B cell (primary cell): ENCODE results near the gene MARCHF3. TPM values are rescaled to one million over a fixed set of nuclear protein-coding genes. Genes with fewer than 3 reads are reported as not detected.
A peak's percentile ranks its signal among the peaks of the same experiment; 100 is the strongest.

Experiments
- ATAC-seq: fragments of 200-7000 bp; cut with Tn5 transposase; one replicate; pipeline ENCODE4 v1.10.0; 2021; ENCODE audit warnings: low read depth, mild to moderate bottlenecking, moderate number of reproducible peaks, moderate library complexity
- CTCF ChIA-PET: fragments of 350-600 bp; sonication (Branson Sonifier 250); formaldehyde crosslinking; loops from one replicate; lab custom pipeline; 2021; ENCODE audit warnings: antibody characterized with exemption, inconsistent platforms; lab: Charles Lee
- POLR2A ChIA-PET: fragments of 350-600 bp; sonication (Branson Sonifier 250); formaldehyde crosslinking; loops from one replicate; lab custom pipeline; 2021; ENCODE audit warnings: antibody characterized with exemption; lab: Charles Lee
- DNase-seq: peaks from one replicate; pipeline ENCODE4 v3.0.0; 2013
- H2AFZ ChIP-seq: 2 replicates; pipeline ENCODE4 v1.6.1; 2012; ENCODE audit warnings: mild to moderate bottlenecking, low read depth, low read length; ENCODE audit not compliant: insufficient read depth, poor library complexity, severe bottlenecking
- H3K27ac ChIP-seq, 2 donors: 1 replicate in 1 of 2; 2 replicates in 1 of 2; pipeline ENCODE4 v1.5.1; 2012 to 2013; ENCODE audit warnings: low read length in 2 of 2, mild to moderate bottlenecking in 2 of 2, moderate library complexity in 1 of 2
- H3K27me3 ChIP-seq, 4 experiments: fragments of 200-600 bp in 1 of 4; sonication (generic) in 1 of 4; replicated peaks in 1 of 4; 1 replicate in 2 of 4; 2 replicates in 2 of 4; pipeline versions ENCODE4 v1.6.1 to v1.7.0; 2013 to 2016; ENCODE audit warnings: low read length in 3 of 4, mild to moderate bottlenecking in 2 of 4, mixed read lengths in 1 of 4, moderate library complexity in 1 of 4; ENCODE audit not compliant: insufficient read depth in 4 of 4, control insufficient read depth in 3 of 4; ENCODE audit errors: control extremely low read depth in 1 of 4
- H3K36me3 ChIP-seq, 2 experiments: replicated peaks in 1 of 2; 1 replicate in 1 of 2; 2 replicates in 1 of 2; pipeline versions ENCODE4 v1.6.1 to v1.7.1; 2013; ENCODE audit warnings: low read length in 1 of 2; ENCODE audit not compliant: insufficient read depth in 2 of 2, control insufficient read depth in 1 of 2; ENCODE audit errors: control extremely low read depth in 1 of 2, extremely low read depth in 1 of 2
- H3K4me1 ChIP-seq, 2 donors: fragments of 200-600 bp in 1 of 2; sonication (generic) in 1 of 2; 1 replicate in 1 of 2; 2 replicates in 1 of 2; pipeline versions ENCODE4 v1.5.1 to v1.6.1; 2013 to 2017; ENCODE audit warnings: low read length in 2 of 2; ENCODE audit not compliant: control insufficient read depth in 2 of 2, insufficient read depth in 2 of 2
- H3K4me2 ChIP-seq: replicated peaks from 2 replicates; pipeline ENCODE3; 2012; ENCODE audit warnings: mild to moderate bottlenecking, low read depth, low read length; ENCODE audit not compliant: poor library complexity, severe bottlenecking
- H3K4me3 ChIP-seq, 5 experiments: fragments of 200-600 bp in 1 of 5; sonication (generic) in 1 of 5; 1 replicate in 3 of 5; 2 replicates in 2 of 5; pipeline versions ENCODE4 v1.5.1 to v1.7.0; 2011 to 2016; ENCODE audit warnings: low read length in 4 of 5, mild to moderate bottlenecking in 4 of 5, low read depth in 2 of 5, control low read depth in 1 of 5, moderate library complexity in 1 of 5; ENCODE audit not compliant: insufficient read depth in 1 of 5; ENCODE audit errors: control extremely low read depth in 1 of 5, extremely low read depth in 1 of 5
- H3K79me2 ChIP-seq: fragments of 200-600 bp; sonication (generic); one replicate; pipeline ENCODE4 v1.6.0; 2016; ENCODE audit warnings: low read length; ENCODE audit not compliant: control insufficient read depth, insufficient read depth
- H3K9ac ChIP-seq: fragments of 200-600 bp; sonication (generic); 2 replicates; pipeline ENCODE4 v1.6.1; 2017; ENCODE audit warnings: mild to moderate bottlenecking, low read length, moderate library complexity
- H3K9me3 ChIP-seq, 3 donors: one replicate each; pipeline versions ENCODE4 v1.6.1 to v1.7.1; 2013; ENCODE audit warnings: low read length in 2 of 3; ENCODE audit not compliant: control insufficient read depth in 2 of 3, insufficient read depth in 1 of 3; ENCODE audit errors: control extremely low read depth in 1 of 3
- H4K20me1 ChIP-seq: 2 replicates; pipeline ENCODE4 v1.6.0; 2012; ENCODE audit warnings: mild to moderate bottlenecking, low read length; ENCODE audit not compliant: insufficient read depth, control insufficient read depth, poor library complexity, severe bottlenecking
- H3K27ac Mint-ChIP-seq: one replicate; pipeline ENCODE4 v1.8.0; 2021; ENCODE audit warnings: mixed read lengths
- H3K27me3 Mint-ChIP-seq: one replicate; pipeline ENCODE4 v1.8.0; 2021; ENCODE audit warnings: mixed read lengths
- H3K4me1 Mint-ChIP-seq: one replicate; pipeline ENCODE4 v1.8.0; 2021; ENCODE audit warnings: mixed read lengths
- H3K4me3 Mint-ChIP-seq: one replicate; pipeline ENCODE4 v1.8.0; 2021; ENCODE audit warnings: mixed read lengths
- H3K9me3 Mint-ChIP-seq: one replicate; pipeline ENCODE4 v1.8.0; 2022; ENCODE audit warnings: mixed read lengths; ENCODE audit not compliant: insufficient read depth
- CTCF ChIP-seq: fragments of 200-600 bp; IDR thresholded peaks from one replicate; pipeline ENCODE4 v1.8.0; 2022; ENCODE audit warnings: antibody characterized with exemption, mild to moderate bottlenecking
- EZH2 ChIP-seq: IDR thresholded peaks from 2 replicates; pipeline ENCODE4 v1.6.1; 2012; ENCODE audit warnings: borderline replicate concordance, low read depth, mild to moderate bottlenecking, moderate library complexity, low read length; ENCODE audit not compliant: insufficient read depth, poor library complexity, severe bottlenecking
- WGBS: methylation state at CpG from one replicate; pipeline ENCODE4 v1.1.5; 2013; ENCODE audit warnings: missing lambda C conversion rate; ENCODE audit not compliant: insufficient coverage; 5-methylcytosine and 5-hydroxymethylcytosine counted together
- intact Hi-C: fragments of 100-400 bp; cut with micrococcal nuclease; formaldehyde crosslinking; loops from one replicate; pipeline ENCODE4 v1.10.0; 2022
- polyA plus RNA-seq: library from polyadenylated mRNA; depleted of rRNA; stranded (reverse); fragments of >200 nt; gene quantifications from 2 replicates; pipeline ENCODE4 v1.2.3, GENCODE V29; 2012
- total RNA-seq, 2 donors: library from RNA; stranded (reverse); fragments of 120-200 nt in 1 of 2; gene quantifications; 1 replicate in 1 of 2; 2 replicates in 1 of 2; pipeline versions ENCODE4 v1.2.3 to v1.2.4, GENCODE V29; 2013 to 2022

The MARCHF3 gene
- total and polyA plus RNA-seq, 2 donors (not counting 1 experiment from before 2014, with no cell fraction given): 31.6 to 35.0 TPM

GRCh38 chr5:126871441-126871840 is 158.9 kb downstream of the MARCHF3 start:
- H3K27me3 ChIP-seq: no peaks in the 10 kb centered on the region
- TF ChIP-seq EZH2 (no peak), CTCF (no peak)
- H3K27ac Mint-ChIP-seq: no peak overlapping the region
- no peak overlapping the region for H3K4me3 Mint-ChIP-seq
- no peaks in the 10 kb centered on the region for H3K27me3 Mint-ChIP-seq
- H3K79me2 ChIP-seq: no peaks in the 10 kb centered on the region
- 97% methylated on average over 5 of the region's 6 CpGs for WGBS
- H3K9ac ChIP-seq: no peak overlapping the region
- H3K36me3 ChIP-seq: peaks cover 0 to 22% of the 10 kb centered on the region in 2 experiments
- H3K27ac ChIP-seq: no peak overlapping the region
- DNase-seq (no peak), ATAC-seq (no peak)
- no peak overlapping the region for H3K4me2 ChIP-seq
- ChIA-PET POLR2A (no interaction called here), CTCF (no interaction called here)
- no peaks in the 10 kb centered on the region for H3K9me3 ChIP-seq
- H2AFZ ChIP-seq: no peak overlapping the region
- H3K4me1 Mint-ChIP-seq: peaks cover 16% of the 10 kb centered on the region
- no peaks in the 10 kb centered on the region for H3K9me3 Mint-ChIP-seq
- H4K20me1 ChIP-seq: no peaks in the 10 kb centered on the region
- intact Hi-C loops: no loop called here
- no peak overlapping the region for H3K4me3 ChIP-seq
- H3K4me1 ChIP-seq: peaks cover 15 to 16% of the 10 kb centered on the region in 2 donors

- H2AFZ ChIP-seq: peak overlapping the region; percentile 62
- peak; percentile 35 for DNase-seq
- H3K4me1 Mint-ChIP-seq: peaks cover 16% of the 10 kb centered on the region
- H3K9ac ChIP-seq: peak overlapping the region; percentile 66
- no peaks in the 10 kb centered on the region for H3K9me3 ChIP-seq
- no peaks in the 10 kb centered on the region for H3K9me3 Mint-ChIP-seq
- peak overlapping the region; percentile 11 to 61 (median 34) for H3K4me3 ChIP-seq
- no peaks in the 10 kb centered on the region for H3K79me2 ChIP-seq
- TF ChIP-seq CTCF (no peak), EZH2 (no peak)
- H3K36me3 ChIP-seq: peaks cover 0 to 8% of the 10 kb centered on the region in 2 experiments
- no peaks in the 10 kb centered on the region for H4K20me1 ChIP-seq
- peak; percentile 61 for ATAC-seq
- H3K4me1 ChIP-seq: peaks cover 15 to 16% of the 10 kb centered on the region in 2 donors
- ChIA-PET CTCF (interaction anchor here (0.8 to 1.4 kb wide), 3 partner anchors 145 to 176 kb away, joined by 3 to 4 read pairs (median 3); partner anchors contain the start of gene MARCHF3), POLR2A (interaction anchor here (0.6 kb wide), 1 partner anchor 96 kb away, joined by 6 read pairs; no protein-coding TSS in a partner anchor)
- no peak overlapping the region for H3K27ac ChIP-seq
- H3K4me2 ChIP-seq: peak overlapping the region; percentile 78
- H3K27me3 Mint-ChIP-seq: no peaks in the 10 kb centered on the region
- peak overlapping the region; percentile 83 for H3K4me3 Mint-ChIP-seq
- WGBS: 4% methylated on average over 20 of the region's 22 CpGs
- H3K27ac Mint-ChIP-seq: peak overlapping the region; percentile 43
- intact Hi-C loops: loop anchor here (2.0 kb wide), 1 partner anchor 162 kb away; the partner anchor contains the start of gene MARCHF3
- no peaks in the 10 kb centered on the region for H3K27me3 ChIP-seq
These were observed 161.3 kb downstream of the MARCHF3 start for GRCh38 chr5:126869005-126869451.
